H54 (cell line): ENCODE data around the gene PCLO.

ENCODE experiments used
- DNase-seq: peaks from one replicate; pipeline ENCODE4 v3.0.0; 2011; ENCODE audit warnings: low spot score, mixed read lengths; ENCODE audit not compliant: insufficient read length
- FAIRE-seq: peaks from 3 replicates; lab custom pipeline; 2011; peaks lifted over from hg19 to GRCh38; lab: Jason Lieb, UNC
- POLR2A ChIP-seq: IDR thresholded peaks from 2 replicates; pipeline ENCODE4 v1.6.1; 2011; ENCODE audit warnings: low read depth, mild to moderate bottlenecking, low read length

The PCLO gene

DNA sequence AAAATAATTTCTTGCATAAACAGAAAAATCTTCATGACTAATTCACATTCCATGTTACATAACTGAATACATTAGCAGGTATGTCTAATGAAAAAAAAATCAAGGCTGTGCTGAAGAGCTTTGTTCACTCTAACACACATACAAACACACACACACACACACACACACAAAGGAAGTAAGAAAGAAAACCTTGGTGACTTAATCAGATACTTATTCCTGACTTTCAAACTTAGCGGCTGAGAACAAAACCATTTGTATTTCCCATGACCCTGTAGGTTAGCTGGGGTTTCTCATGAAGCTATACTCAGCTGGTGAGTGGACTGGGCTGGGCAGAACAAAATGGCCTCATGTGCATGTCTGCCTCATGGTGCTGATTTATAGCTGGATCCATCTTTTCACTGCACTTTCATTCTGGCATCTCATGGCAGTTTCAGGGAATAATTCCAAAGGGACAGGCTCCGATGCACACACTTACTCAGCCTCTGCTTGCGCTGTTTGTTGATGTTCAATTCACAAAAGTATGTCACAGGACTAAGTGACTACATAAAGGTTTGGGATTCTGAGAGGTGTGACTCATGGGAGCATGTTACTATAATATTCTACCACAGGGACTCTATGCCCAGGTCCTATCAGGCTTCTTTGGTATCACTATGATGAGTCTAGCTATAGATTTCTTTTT, 161.2 kb downstream of the PCLO start:
- FAIRE-seq = peak; percentile 91
- DNase-seq = peak; percentile 0
- no peak for TF ChIP-seq POLR2A

DNA sequence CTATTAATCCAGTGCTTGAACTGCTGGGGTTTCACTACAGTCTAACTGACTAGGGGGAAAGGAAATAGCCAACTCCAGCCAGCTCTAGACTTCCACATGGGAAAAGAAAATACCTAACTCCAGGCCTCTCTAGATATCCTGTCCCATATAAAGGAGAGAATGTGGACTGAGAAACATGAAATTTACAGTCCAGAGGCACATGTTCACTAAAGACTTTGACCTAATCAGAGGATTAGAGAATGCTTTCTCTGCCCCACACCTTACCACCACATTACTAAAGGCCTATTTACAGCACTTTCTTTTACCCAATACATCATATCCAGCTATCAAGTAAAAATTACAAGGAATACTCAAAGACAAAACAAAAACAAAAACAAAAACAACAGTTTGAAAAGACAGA, 164.2 kb downstream of the PCLO start:
- TF ChIP-seq POLR2A = no peak
- FAIRE-seq (peak; percentile 45), DNase-seq (no peak)

DNA sequence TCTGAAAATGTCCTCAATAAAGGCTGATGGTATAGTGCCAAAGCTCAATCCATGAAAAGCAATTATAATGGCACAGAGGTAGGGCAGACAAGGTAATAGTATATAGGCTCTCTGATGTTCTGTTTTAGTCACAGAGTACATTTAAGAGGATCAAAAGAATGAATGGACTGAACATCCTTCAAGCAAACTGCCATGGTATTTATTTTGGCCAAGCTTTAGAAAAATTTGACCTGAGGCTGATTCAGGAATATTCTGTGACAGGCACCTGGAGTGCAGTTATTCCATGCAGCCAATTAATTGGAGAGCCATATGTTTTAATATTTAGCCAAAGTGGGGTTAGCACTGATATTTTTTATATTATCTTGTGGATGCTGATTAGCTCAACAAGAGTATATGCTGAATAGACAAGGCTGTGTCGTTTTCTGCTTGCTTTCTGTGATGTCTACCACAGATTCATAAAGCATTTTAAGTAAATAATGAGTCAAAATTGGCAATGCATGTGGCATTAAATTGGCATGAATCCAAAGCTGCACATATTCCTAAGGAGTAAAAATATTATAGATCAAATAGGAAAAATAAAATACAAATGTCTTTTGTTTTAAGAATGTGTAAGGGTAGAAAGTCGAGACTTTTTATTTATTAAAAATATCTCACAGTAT, 177.4 kb downstream of the PCLO start:
- no peak for TF ChIP-seq POLR2A

DNA sequence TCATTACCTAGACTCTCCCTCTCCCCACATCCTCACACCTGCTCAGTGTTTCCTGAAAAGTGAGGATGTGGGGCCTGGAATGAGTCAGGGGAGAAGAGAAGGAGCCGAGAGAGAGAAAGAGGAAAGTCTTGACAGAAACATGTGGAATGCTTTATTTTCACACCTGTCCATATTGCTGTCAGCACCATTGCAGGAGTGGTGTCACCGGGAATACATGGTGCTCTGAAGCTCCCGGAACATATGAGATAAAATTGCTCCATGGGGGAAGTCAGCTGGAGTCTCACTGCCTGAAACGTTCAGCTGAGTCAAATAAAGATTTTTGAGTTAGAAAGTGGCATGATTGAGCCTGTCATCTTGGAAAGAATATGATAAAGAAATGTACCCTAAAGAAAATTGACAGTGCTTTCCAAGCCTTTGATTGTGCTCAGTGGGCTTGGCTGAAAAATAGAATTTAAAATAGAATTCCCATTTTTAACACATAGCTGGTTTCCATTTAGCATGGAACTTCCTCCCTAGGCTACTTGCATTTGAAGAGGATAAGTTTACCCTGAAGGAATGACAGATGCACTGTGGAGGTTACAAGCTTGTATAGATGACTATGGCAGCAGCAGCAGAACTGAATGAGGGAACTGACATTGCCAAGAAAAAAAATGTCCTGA, 182.4 kb downstream of the PCLO start:
- FAIRE-seq (peak; percentile 15), DNase-seq (no peak)
- no peak for TF ChIP-seq POLR2A

More for the DNA sequence above, 177.4 kb downstream of the PCLO start:
- FAIRE-seq (no peak), DNase-seq (no peak)

DNA sequence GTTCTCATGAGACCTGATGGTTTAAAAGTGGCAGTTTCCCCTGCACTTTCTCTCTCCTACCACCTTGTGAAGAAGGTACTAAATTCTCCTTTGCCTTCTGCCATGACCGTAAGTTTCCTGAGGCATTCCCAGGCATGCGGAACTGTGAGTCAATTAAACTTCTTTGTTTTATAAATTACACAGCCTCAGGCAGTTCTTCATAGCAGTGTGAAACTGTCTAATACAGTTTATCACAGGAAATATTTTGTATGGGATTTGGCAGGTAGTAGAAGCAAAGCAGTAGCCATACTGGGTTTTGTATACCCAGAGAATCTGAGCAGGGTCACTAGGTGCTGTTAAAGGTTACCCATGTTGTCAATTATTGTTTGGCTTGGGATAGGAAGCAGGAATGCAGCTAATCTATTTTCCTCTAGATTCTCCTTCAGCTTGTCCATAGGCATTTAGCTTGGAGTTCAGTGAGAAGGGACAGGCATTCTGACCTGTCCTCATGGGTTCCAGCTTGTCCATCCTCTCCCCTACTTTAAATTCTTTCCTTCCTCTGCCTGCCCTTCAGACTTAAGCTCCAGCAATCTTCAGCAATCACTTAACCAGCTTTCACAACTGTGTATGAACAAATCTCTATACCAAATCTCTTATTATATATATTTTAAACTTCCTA, 186.7 kb downstream of the PCLO start:
- DNase-seq (no peak), FAIRE-seq (no peak)
- no peak for TF ChIP-seq POLR2A

DNA sequence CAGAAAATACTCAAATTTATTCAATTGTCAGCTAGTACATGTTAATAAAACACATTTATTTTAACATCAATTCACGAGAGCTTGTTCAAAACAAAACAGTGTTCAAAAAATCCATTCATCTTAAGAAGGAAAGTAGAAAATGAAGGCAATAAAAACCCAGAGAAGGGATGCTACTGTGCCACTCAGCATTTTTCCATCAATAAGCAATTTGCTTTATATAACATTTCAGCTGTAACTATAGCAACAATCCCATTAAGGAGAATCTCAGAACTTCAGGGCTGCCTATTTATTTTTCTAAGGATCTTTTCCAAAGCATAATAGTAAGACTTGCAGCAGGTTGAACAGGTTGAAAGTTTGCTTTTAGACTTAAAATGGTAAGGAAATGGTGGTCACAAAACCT, 190.5 kb downstream of the PCLO start:
- no peak for DNase-seq
- peak; percentile 30 for FAIRE-seq
- no peak for TF ChIP-seq POLR2A

DNA sequence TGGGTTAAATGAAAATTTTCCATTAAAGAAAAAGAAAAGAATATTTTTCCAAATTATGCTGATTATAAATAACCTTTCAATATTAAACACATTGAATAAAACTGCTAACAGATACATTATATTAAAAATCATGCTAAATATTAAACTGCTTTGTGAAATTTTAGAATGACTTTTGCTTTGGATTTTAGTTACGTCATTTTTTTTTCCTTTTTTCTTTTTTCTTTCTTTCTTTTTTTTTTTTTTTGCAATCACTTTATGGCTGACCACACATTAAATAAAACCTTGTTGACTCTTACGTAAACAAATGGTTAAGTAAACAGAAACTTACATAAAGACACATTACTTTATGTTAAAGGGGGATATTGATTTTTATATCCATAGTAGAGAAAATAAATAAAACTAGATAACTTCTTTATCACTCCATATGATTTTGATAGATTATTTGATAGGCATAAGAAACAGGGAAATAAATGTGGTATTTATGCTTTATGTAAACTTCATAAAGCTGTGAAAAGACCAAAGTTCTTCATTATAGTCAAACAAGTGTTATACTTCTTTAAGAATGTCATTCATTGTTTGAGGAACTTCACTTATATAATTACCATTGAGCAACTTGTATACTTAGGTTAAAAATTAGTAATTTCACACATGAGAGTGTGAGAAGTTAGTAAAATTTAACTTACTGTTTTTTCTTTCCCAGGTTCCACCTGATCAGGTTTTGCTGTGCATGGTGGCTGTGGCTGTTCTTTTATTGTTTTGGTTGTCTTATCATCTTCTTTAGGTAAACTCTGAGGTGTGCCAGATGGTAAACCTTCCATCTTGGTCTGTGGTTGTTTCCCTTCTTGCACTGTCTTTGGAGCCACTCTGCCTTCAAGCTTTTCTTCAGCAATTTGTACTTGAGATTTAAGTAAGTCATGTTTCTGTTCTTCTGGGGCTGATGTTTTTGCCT, 197.3 kb downstream of the PCLO start:
- no peak for TF ChIP-seq POLR2A
- FAIRE-seq = no peak
- no peak for DNase-seq

DNA sequence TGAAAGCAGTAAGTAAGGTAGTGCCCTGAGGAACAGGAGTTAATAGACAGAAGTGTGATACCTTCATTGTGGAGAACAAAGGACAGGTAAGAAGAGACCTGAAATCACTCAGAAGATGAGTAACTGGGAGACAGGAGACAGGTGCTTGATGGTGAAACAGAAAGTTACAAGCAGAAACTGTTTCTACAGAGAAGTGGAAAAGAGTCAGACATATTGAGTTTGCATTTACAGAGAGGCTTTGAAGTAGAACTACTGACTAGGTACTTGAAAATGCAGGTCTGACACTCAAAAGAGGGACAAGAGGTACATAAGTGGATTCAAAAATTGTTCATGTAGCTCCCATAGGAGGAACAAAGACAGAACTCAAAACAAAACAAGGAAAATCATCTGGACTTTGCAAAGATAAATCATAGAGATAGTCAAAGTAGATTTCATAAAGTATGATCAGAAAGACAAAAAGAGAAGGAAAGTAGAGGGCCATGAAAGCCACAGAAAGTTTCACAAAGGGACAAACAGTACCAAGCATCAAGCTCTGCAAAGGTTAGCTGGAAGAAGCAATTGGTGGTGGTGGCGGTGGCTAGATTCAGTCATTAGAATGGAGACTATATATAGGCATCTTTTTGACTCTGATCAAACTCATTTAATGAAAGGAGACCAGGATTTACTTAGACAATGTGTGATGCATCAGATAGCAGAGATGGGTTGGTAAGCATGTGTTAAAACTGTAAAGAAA, 198.4 kb downstream of the PCLO start:
- no peak for TF ChIP-seq POLR2A
- DNase-seq (no peak), FAIRE-seq (peak; percentile 27)

DNA sequence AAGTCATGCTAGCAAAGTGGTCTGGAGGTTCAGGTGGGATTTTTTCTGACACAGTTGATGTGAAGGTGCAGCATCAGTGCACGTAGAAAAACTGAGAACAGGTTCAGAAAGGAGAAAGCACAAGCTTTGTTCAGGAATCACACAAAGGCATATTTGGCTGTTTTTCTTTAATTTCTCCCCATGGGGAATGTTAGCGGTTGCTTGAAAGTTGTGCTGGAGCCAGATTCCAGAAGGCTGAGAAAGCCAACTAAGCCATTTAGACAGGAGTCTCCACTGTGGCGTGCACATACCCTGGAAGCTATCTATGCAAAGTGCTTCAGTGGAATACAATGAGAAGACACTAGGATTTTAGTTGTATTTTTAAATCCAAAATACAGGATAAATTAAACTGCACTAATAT, 201.4 kb downstream of the PCLO start:
- FAIRE-seq = no peak
- no peak for TF ChIP-seq POLR2A
- no peak for DNase-seq

DNA sequence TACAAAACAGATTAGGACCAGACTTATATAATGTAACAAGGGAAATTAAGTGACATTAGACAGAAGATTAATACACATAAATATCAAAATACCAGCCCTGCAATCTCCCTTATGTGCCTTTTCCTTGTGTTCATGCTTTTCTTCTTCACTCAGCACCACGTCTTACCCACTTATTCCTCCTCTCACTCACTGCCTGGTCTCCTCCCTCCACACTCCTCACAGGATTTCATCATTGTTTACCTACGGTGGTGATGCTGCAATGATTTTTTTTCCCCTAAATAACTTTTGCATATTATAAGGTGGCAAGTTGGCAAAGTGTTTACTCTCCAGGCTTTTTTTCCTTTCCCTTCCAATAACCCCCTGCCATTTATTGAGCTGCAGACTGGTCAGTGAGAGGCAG, 203.2 kb downstream of the PCLO start:
- FAIRE-seq (no peak), DNase-seq (no peak)
- TF ChIP-seq POLR2A = no peak

DNA sequence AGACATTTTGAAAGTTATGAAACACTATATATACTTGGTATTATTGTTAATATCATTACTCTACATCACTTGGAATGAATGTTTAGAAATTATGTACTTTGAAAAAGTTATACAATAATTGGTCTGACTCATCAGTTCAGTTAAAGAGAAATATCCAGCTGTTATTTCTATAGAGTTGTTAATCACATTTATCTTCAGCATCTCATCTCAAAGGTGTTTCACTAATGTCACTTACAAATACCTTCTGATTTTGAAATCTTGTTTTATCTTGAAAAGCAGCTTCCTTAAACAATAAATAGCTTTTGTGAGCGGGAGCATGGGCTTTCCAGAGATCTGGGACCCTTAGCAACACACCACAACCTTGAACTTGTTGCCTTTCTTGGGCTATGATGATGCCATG, 205.2 kb downstream of the PCLO start:
- FAIRE-seq = no peak
- no peak for TF ChIP-seq POLR2A
- DNase-seq = no peak

DNA sequence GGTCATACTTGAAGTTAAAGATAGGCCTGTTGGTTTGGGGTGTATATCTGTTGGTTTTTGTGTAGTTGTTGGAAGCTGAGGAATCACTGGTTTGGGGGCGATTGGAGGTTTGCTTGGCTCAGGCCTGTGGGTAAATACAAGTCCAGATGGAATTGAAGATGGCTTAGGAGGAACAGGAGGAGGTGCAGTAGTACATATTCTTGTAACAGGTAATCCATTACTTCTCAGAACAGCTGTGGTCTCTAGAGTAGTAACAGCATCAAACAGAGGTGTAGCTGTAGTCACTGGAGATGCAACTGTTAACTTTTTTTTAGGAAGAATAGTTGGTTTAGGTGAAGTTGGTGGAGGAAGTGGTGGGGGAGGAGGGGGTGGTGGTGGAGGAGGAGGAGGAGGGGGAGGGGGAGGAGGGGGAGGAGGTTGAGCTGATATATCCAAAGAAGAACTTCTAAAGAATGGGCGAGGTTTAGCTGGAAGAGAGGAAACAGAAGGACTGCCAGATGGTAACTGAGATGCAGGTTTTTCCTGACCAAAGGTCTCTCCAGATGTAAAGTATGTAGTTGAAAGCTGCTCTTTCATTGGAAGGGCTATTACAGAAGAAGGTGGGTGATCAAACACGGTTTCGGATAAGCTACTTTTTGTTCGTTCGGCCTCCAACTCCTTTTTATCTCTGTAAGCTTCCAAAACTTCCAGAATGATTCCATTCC, 209.2 kb downstream of the PCLO start:
- TF ChIP-seq POLR2A = no peak
- no peak for DNase-seq
- FAIRE-seq = no peak
